Keratinocyte (primary cell): ENCODE measurements around the gene FAM13A.

Experiments
- EZH2 ChIP-seq: IDR thresholded peaks from one replicate; pipeline ENCODE4 v1.6.1; 2012; ENCODE audit warnings: inconsistent platforms, mild to moderate bottlenecking, low read length, moderate library complexity
- TF ChIP-seq, protein P1 (sequence below), 3 experiments: IDR thresholded peaks in 1 of 3; conservative IDR thresholded peaks in 1 of 3; optimal IDR thresholded peaks in 1 of 3; 2 replicates in 2 of 3; 3 replicates in 1 of 3; pipeline versions ENCODE3 to v1.5.1; 2011; ENCODE audit warnings: low read length in 3 of 3, mild to moderate bottlenecking in 3 of 3, moderate library complexity in 2 of 3, control low read depth in 1 of 3, inconsistent platforms in 1 of 3; ENCODE audit not compliant: insufficient read depth in 2 of 3; ENCODE audit errors: extremely low read depth in 1 of 3

DNA sequence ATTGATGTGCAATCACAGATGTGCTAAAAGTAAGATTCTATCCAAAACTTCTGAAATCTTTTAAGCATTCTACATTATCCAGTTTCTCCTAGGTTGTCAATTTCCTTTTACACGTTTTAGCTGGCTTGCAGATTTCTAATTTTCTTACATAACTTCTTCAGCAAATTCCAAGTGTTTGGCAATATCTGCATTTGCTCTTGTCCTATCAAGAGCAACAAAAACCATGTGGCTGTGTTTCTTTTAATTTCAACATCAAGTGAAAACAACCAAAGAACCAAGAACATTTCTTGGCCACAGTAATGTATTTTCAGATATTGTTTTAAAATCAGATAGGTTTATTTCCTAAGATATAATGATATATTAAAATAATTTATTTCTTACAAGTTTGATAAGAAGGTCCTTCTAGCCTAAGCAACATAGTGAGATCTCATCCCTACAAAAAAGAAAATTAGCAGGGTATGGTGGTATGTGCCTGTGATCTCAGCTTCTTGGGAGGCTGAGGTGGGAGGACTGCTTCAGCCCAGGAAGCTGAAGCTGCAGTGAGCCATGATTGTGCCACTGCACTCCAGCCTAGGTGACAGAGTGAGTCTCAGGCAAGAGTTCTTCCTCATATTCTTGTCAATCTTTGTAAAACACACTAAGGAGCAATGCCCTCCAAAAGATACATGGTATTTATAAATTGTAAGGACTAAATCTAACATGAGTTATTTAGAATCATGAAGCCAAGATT, 228.0 kb downstream of the FAM13A start:
- TF ChIP-seq, protein P1, sequence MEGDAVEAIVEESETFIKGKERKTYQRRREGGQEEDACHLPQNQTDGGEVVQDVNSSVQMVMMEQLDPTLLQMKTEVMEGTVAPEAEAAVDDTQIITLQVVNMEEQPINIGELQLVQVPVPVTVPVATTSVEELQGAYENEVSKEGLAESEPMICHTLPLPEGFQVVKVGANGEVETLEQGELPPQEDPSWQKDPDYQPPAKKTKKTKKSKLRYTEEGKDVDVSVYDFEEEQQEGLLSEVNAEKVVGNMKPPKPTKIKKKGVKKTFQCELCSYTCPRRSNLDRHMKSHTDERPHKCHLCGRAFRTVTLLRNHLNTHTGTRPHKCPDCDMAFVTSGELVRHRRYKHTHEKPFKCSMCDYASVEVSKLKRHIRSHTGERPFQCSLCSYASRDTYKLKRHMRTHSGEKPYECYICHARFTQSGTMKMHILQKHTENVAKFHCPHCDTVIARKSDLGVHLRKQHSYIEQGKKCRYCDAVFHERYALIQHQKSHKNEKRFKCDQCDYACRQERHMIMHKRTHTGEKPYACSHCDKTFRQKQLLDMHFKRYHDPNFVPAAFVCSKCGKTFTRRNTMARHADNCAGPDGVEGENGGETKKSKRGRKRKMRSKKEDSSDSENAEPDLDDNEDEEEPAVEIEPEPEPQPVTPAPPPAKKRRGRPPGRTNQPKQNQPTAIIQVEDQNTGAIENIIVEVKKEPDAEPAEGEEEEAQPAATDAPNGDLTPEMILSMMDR (optimal IDR thresholded peaks at IDR 0.05 in 1 of 3, IDR thresholded peaks at IDR 0.05 in 1 of 3, conservative IDR thresholded peaks at IDR 0.05 in 1 of 3; ENCODE audit: extremely low read depth in 1 of 3, insufficient read depth in 2 of 3, low read length in 3 of 3) = no peak
- no peak for TF ChIP-seq EZH2
